ENCODE measurements around the gene G3BP1. TPM values are rescaled to one million over a fixed set of nuclear protein-coding genes. Genes with fewer than 3 reads are reported as not detected.

G3BP1 gene
- total and polyA plus RNA-seq, 2 of the 13 experiments (the other 11 are each of a cell fraction or from before 2014, with no cell fraction given) = 36.7 to 320 TPM

- TF ChIP-seq IRF2 (CRISPR knock-in tag; IDR thresholded peaks at IDR 0.05) = peak; percentile 60; the same call in 1 of the 2 replicates
- peak; percentile 86; the same call in 1 of the 2 replicates for TF ChIP-seq SOX5 (CRISPR knock-in tag; IDR thresholded peaks at IDR 0.05; ENCODE audit: borderline replicate concordance)
- peak; percentile 94 for TF ChIP-seq NCOA2 (CRISPR knock-in tag; IDR thresholded peaks at IDR 0.05)
- TF ChIP-seq AHDC1 (CRISPR knock-in tag; IDR thresholded peaks at IDR 0.05; ENCODE audit: borderline replicate concordance) = peak; percentile 87; the same call in 1 of the 2 replicates
- TF ChIP-seq TFAP4 (IDR thresholded peaks at IDR 0.05; ENCODE audit: borderline replicate concordance, low read depth) = 0 out of 2 replicates have a peak, but pooled peaks have one; percentile 27
- TF ChIP-seq NR2F2 (IDR thresholded peaks at IDR 0.05; ENCODE audit: borderline replicate concordance, low read depth) = peak; percentile 90
- peak; percentile 29; the same call in 1 of the 2 replicates for TF ChIP-seq ZFX (CRISPR knock-in tag; IDR thresholded peaks at IDR 0.05; ENCODE audit: low read depth)
- TF ChIP-seq YEATS4 (CRISPR knock-in tag; IDR thresholded peaks at IDR 0.05; ENCODE audit: borderline replicate concordance) = no peak
- peak; percentile 73 for TF ChIP-seq HOXA5 (CRISPR knock-in tag; IDR thresholded peaks at IDR 0.05)
- TF ChIP-seq RFX3 (CRISPR knock-in tag; IDR thresholded peaks at IDR 0.05) = no peak
- TF ChIP-seq TCF7 (IDR thresholded peaks at IDR 0.05; ENCODE audit: low read depth) = peak; percentile 84
- TF ChIP-seq SKI (IDR thresholded peaks at IDR 0.05; ENCODE audit: partially characterized antibody) = peak; percentile 76
- TF ChIP-seq SIX1 (CRISPR knock-in tag; IDR thresholded peaks at IDR 0.05; ENCODE audit: borderline replicate concordance) = no peak
- TF ChIP-seq NFKBIZ (CRISPR knock-in tag; IDR thresholded peaks at IDR 0.05) = 0 out of 2 replicates have a peak, but pooled peaks have one; percentile 55
- peak; percentile 96 for TF ChIP-seq RARA (CRISPR knock-in tag; IDR thresholded peaks at IDR 0.05)
- TF ChIP-seq CBX2 (IDR thresholded peaks at IDR 0.05; ENCODE audit: low read depth, low read length) = no peak
- no peak for TF ChIP-seq CBX2 (CRISPR knock-in tag; IDR thresholded peaks at IDR 0.05; ENCODE audit: low read depth)
- TF ChIP-seq HES4 (CRISPR knock-in tag; IDR thresholded peaks at IDR 0.05; ENCODE audit: borderline replicate concordance) = no peak
- no peak for TF ChIP-seq SALL2 (CRISPR knock-in tag; IDR thresholded peaks at IDR 0.05)
- peak; percentile 95; the same call in 1 of the 2 replicates for TF ChIP-seq HMG20A (CRISPR knock-in tag; IDR thresholded peaks at IDR 0.05; ENCODE audit: borderline replicate concordance)
- TF ChIP-seq ZNF557 (CRISPR knock-in tag; IDR thresholded peaks at IDR 0.05) = no peak
- TF ChIP-seq KLF16 (CRISPR knock-in tag; IDR thresholded peaks at IDR 0.05) = peak in 1 of 2 experiments; percentile 40; a peak in 1 of 4 replicates
- TF ChIP-seq MEIS2 (CRISPR knock-in tag; IDR thresholded peaks at IDR 0.05) = peak; percentile 66; the same call in 1 of the 2 replicates
Observed at GRCh38 chr5:151819830-151820229, 48.1 kb downstream of the G3BP1 start (continued).

All from HepG2 (cell line).